T-helper 1 cell (primary cell): Measurements from ENCODE around the gene ZNF281.
"Not testable (repeated sequence)": the region's sequence is repeated elsewhere in the genome, so short reads cannot be mapped to it uniquely, and the experiment has no call there.

Source experiments
- DNase-seq, 5 donors: peaks; one replicate each; pipeline ENCODE4 v3.0.0-alpha.2; 2012 to 2020
- total RNA-seq, 4 donors: gene quantifications; one replicate each; lab custom pipeline; 2026; lab: John Stamatoyannopoulos, UW

The ZNF281 gene, protein sequence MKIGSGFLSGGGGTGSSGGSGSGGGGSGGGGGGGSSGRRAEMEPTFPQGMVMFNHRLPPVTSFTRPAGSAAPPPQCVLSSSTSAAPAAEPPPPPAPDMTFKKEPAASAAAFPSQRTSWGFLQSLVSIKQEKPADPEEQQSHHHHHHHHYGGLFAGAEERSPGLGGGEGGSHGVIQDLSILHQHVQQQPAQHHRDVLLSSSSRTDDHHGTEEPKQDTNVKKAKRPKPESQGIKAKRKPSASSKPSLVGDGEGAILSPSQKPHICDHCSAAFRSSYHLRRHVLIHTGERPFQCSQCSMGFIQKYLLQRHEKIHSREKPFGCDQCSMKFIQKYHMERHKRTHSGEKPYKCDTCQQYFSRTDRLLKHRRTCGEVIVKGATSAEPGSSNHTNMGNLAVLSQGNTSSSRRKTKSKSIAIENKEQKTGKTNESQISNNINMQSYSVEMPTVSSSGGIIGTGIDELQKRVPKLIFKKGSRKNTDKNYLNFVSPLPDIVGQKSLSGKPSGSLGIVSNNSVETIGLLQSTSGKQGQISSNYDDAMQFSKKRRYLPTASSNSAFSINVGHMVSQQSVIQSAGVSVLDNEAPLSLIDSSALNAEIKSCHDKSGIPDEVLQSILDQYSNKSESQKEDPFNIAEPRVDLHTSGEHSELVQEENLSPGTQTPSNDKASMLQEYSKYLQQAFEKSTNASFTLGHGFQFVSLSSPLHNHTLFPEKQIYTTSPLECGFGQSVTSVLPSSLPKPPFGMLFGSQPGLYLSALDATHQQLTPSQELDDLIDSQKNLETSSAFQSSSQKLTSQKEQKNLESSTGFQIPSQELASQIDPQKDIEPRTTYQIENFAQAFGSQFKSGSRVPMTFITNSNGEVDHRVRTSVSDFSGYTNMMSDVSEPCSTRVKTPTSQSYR
- total RNA-seq, result 45.8 to 66.9 (median 55.8) reads per million in 4 donors

DNA sequence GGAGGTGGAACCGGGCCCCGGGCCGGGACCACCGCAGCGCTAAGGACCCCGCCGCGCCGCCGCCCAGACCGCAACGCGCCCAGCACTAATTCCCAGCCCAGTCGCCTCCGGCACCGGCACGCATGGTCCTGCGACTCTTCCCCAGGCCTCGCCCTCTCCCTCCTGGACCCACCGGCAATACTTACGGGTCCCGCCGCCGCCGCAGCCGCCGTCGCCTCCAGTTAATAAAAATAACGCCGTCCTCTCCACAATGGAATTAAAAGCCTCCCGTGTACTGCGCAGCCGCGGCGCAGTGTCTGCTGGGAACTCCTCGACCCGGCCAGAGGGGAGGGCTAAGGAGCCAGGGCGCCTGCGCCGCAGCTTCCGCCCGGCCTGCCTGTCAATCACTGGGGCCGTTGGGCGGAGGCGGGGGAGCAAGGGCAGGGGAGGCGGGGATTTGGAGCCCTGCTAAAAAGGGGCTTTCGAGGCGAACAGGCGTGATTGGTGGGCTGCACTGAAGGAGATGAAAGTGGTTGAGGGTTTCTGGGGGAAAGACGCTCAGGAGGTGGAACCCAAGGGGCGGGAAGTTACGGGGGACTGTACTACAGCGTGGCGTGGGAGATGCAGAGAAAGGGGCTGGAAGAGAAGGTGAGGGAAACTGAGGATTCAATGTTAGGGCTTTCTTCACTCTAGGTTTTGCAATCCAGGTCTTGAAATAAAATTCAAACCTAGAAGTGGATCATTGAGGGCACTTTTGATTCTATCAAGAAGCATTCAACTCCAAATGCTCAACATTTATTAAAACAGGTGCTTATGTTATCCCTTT is at the start of gene ZNF281:
ZNF281 (minus strand) TSS at position 276 of the 805 bp plus-strand sequence. CDS start 331 bp downstream, outside the sequence.
- DNase-seq, result peak; percentile 89 to 94 (median 92)

GRCh38 chr1:200458780-200459179 is 48.9 kb upstream of the ZNF281 start:
- DNase-seq, result no peak

- DNase-seq, result no peak
These were observed 48.0 kb upstream of the ZNF281 start for GRCh38 chr1:200457810-200458209.

GRCh38 chr1:200454425-200454824 is 44.6 kb upstream of the ZNF281 start:
- DNase-seq, result no peak

DNA sequence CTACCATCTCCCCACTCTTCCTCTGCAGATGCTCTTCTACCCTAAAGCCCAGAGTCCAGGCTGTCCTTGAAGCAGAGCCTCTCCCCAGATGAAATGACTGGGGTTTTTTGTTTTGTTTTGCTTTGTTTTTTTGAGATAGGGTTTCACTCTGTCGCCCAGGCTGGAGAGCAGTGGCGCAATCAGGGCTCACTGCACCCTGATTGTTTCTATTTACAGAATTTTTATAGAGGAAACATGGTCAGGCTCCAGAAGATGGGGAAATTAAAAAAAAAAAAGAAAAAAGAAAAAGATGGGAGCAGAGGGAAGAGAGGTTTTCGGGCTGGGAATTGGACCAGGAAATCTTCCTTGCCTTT is 43.7 kb upstream of the ZNF281 start:
- no peak for DNase-seq

DNA sequence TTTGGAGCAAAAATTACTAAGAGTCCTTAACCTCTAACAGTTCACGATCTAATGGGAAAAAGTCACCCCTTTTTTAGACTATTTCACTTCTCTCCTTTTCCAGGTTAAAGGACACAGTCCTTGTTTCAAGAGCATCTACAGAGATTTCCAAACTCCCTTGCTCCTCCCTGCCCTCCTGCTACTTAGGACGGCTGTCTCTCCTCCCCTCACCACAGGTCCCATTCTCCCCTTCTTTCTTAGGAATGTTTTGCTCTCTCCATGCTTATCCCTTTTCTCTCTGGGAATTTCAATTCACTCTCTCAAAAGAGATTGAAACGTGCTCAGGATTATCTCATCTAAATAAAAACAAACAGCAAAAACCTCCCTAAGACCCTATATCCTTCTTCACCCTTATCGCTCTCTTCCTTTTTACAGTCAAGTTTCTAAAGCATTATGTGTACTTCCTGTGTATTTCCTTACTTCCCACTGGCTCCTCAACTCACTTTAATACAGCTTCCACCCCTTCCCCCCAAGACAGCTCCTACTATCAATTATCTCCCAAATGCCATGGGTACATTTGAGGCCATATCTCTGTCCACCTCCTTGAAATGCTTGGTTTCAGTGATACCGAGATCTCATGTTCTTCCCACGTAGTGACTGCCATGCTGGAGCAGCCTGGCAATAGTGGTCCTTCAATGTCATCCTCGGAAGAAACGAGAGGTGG is 43.2 kb upstream of the ZNF281 start:
- no peak for DNase-seq

GRCh38 chr1:200448034-200448762 is 38.4 kb upstream of the ZNF281 start:
- DNase-seq, result peak in 1 of 5 donors; percentile 77

DNA sequence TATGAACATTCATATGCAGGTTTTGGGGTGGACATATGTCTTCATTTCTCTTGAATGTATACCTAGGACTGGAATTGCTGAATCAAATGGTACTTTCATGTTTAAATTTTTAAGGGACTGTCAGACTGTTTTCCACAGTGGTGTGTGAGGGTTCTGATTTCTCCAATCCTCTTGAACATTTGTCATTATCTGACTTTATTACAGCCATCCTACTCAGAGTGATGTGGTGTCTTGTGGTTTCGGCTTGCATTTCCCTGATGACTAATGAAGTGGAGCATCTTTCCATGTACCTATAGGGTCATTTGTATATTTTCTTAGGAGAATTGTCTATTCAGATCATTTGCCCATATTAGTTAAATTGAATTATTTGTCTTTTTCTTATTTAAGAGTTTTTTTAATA is 35.4 kb upstream of the ZNF281 start:
- DNase-seq, result peak in 1 of 5 donors; percentile 32

DNA sequence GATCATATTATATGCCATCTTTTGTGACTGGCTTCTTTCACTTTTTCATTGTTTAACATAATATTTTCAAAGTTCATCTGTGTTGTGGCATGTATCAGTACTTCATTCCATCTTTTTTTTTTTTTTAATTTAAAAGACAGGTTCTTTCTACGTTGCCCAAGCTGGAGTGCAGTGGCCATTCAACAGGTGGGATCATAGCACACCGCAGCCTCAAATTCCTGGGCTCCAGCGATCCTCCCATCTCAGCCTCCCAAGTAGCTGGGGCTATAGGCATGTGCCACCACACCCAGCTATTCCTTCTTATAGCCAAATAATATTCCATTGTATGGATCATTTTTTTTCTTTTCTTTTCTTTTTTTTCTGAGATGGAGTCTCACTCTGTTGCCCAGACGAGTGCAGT is 34.6 kb upstream of the ZNF281 start:
- no peak for DNase-seq

GRCh38 chr1:200443860-200444259 is 34.0 kb upstream of the ZNF281 start:
- no peak for DNase-seq

DNA sequence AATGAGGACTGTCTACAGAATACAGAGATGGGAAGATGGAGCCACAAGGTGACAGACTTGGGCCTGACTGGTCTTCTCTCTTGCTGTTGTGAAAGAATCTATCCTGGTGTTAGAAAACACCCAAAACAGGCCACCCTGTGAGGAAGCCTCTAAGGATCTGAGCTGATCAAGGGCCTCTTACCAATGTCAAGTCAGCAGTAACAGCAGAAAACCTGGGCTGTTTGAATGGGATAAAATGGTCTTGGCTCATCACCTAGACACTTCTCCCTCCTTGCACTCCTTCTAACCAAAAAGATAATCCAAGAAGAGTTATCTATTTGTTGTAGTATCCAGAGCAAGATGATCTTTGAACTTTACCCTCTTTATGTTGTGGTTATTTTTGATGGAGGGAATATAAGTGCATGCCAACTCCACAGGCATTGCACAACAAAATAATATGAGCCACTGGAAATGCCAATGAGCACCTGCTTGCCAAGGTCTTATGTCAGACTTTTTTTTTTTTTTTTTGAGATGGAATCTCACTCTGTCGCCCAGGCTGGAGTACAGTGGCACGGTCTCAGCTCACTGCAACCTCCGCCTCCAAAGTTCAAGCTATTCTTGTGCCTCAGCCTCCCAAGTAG is 32.8 kb upstream of the ZNF281 start:
- DNase-seq, result no peak

DNA sequence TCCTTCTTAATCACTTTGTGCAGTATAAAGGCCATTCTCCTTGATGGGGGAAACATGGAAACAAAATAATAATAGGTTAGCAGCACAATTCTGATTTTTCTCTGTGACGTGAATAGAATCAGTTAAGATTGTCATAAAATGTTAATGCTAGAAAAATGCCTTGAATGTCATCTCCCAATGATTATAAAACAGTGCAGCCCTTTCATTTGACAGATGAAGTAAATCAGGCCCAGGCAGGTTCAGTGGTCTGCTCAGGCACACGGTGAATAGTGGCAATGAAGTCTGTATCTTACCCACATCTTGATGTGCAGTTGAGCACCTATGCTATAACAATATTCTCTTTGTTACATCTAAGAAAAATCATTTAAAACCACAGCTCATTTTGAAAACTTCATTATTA is 32.2 kb upstream of the ZNF281 start:
- no peak for DNase-seq

DNA sequence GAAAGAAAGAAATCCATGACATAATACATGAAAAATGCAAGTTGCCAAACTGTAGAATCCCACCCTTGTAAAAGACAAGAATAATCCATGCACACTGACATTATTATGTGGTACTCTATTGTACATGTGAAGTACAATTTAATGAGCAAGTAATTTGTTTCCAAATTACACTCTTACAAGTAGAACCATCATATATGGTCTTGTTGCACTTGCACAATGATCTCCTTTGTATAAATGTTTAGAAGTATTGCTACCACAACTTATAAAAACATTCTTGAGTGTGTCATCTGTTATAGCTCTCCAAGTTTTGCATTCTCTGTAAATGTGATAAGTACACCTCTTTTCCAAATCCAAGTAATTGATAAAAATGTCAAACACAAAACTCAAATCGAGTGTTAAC is 29.1 kb upstream of the ZNF281 start:
- DNase-seq, result no peak

- DNase-seq, result not testable (repeated sequence)
These were observed 28.6 kb upstream of the ZNF281 start for GRCh38 chr1:200438413-200438812.

DNA sequence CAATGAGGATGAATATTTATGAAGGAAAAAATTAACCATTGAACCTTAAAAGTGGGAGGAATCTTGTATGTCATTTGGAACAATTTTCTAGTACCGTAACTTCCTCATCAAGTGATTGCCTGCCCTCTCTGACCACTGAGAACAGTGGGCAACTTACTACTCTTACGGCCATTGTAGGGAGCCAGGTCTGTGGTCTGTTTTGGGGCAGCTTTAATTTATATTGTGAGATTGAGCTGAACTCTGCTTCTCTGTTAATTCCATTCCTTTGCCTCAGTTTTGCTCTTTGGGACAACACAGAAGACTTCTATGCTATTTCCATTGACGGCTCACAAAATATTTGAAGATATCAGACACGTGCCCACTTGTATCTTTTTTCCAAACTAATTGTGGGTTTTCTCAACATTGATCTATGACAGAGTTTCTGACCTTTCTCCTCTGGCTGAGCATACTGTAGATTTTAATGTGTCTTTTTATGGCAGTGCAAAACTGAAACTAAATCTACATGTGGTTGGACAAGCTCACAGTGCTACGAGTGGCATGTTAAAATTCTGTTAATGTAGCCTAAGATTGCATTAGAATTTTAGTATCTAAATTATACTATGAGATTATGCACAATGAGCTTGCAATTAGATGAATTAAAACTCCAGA is 27.8 kb upstream of the ZNF281 start:
- peak in 1 of 5 donors; percentile 35 for DNase-seq

DNA sequence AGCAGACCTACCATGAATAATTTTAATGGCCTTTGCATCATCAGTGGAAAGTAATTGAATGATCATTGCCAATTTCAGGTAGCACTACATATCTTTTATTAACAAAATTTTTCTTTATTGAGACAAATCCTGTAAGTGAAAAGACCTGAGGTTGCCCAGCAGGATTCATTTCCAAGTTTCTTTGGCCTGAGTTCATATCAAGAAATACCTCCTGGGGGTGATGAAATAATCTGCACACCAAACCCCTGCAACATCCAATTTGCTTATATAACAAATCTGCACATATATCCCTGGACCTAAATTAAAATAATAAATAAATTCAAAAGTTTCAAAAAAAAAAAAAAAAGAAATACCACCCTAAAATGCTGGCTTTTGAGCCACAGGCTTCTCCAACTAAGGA is 27.3 kb upstream of the ZNF281 start:
- no peak for DNase-seq

DNA sequence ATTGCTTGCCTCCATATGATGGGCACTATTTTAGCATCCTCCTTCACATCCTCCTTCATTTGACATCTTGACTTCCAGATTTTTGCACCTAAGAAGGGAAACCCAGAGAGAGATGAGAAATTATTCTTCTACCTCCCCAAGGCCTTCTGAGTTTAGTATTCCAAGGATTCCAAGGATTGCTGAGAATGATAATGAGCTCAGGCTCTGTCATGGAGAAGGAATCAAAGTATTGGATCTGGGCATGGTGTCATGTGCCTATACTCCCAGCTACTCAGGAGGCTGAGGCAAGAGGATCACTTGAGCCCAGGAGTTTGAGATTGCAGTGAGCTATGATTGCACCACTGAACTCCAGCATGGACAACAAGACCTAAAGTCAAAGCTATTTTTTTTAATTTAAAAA is 26.6 kb upstream of the ZNF281 start:
- DNase-seq, result no peak

GRCh38 chr1:200435200-200435780 is 25.5 kb upstream of the ZNF281 start:
- DNase-seq, result no peak

GRCh38 chr1:200433586-200433985 is 23.8 kb upstream of the ZNF281 start:
- no peak for DNase-seq

DNA sequence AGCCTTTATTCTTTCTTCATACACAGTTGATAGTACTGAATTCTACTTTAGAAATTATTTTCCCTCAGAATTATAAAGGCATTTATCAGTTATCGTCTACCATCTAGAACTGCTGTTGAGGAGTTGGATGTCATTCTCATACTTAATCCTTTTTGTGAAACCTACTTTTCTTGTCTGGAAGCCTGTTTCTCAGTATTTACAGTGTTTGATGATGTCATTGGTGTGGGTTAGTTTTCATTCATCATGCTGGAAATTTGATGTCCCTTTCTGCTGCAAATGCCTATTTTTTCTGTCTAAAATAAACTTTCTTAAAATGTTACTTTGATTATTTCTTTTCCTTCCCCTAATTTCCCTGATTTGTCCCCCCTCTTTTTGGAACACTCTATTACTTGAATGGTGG is 22.8 kb upstream of the ZNF281 start:
- DNase-seq, result no peak
